HCT116 (cell line): ENCODE data around the gene KDM5A.

Experiments used
- SIN3A ChIP-seq: IDR thresholded peaks from 2 replicates; pipeline ENCODE4 v1.6.1; 2012; ENCODE audit warnings: low read depth
- SP1 ChIP-seq: IDR thresholded peaks from 2 replicates; pipeline ENCODE4 v1.6.1; 2012; ENCODE audit warnings: low read depth
- YY1 ChIP-seq: IDR thresholded peaks from 2 replicates; pipeline ENCODE4 v1.6.1; 2011; ENCODE audit warnings: low read length, low read depth, moderate library complexity, mild to moderate bottlenecking; ENCODE audit not compliant: insufficient replicate concordance; ENCODE audit errors: extremely low read depth
- TF ChIP-seq, protein P1 (sequence below), 3 experiments: fragments of 200-600 bp in 1 of 3; sonication (generic) in 1 of 3; IDR thresholded peaks in 2 of 3; conservative IDR thresholded peaks in 1 of 3; 2 replicates each; pipeline ENCODE4 v1.5.1; 2012 to 2017; ENCODE audit warnings: low read depth in 2 of 3, low read length in 2 of 3, antibody characterized with exemption in 1 of 3, borderline replicate concordance in 1 of 3, control low read depth in 1 of 3, mild to moderate bottlenecking in 1 of 3, mixed read lengths in 1 of 3, mixed run types in 1 of 3, moderate library complexity in 1 of 3; ENCODE audit not compliant: insufficient read depth in 1 of 3

DNA sequence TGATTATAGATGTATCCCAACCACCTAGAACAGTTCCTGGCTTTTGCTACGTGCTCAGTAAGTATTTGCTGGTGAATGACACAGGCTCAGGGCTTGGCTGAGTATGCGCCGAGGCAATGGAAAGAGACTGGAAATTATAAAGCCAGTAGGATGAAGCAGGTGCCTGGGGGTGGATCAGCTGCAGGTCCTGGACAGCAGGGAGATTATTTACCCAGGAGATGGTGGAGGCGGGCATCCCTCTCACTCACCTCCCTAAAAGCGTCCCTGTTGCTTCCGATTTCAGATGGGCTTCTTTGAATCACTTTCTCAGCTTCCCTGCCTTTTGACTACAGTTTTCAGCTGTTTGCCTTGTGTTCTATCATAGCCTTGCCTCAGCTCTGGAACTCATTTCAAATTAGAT is 132.9 kb downstream of the KDM5A start:
- TF ChIP-seq SIN3A (no peak), SP1 (no peak), YY1 (no peak)
- TF ChIP-seq, protein P1, sequence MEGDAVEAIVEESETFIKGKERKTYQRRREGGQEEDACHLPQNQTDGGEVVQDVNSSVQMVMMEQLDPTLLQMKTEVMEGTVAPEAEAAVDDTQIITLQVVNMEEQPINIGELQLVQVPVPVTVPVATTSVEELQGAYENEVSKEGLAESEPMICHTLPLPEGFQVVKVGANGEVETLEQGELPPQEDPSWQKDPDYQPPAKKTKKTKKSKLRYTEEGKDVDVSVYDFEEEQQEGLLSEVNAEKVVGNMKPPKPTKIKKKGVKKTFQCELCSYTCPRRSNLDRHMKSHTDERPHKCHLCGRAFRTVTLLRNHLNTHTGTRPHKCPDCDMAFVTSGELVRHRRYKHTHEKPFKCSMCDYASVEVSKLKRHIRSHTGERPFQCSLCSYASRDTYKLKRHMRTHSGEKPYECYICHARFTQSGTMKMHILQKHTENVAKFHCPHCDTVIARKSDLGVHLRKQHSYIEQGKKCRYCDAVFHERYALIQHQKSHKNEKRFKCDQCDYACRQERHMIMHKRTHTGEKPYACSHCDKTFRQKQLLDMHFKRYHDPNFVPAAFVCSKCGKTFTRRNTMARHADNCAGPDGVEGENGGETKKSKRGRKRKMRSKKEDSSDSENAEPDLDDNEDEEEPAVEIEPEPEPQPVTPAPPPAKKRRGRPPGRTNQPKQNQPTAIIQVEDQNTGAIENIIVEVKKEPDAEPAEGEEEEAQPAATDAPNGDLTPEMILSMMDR (IDR thresholded peaks at IDR 0.05 in 2 of 3, conservative IDR thresholded peaks at IDR 0.05 in 1 of 3; ENCODE audit: borderline replicate concordance in 1 of 3, insufficient read depth in 1 of 3, low read depth in 2 of 3, low read length in 2 of 3), result no peak
